ENCODE results near the gene NOBOX. TPM values are rescaled to one million over a fixed set of nuclear protein-coding genes. Genes with fewer than 3 reads are reported as not detected.
"Not testable (repeated sequence)": the region's sequence is repeated elsewhere in the genome, so short reads cannot be mapped to it uniquely, and the experiment has no call there.

The NOBOX gene
- total RNA-seq, 5 donors from 2014 or later (not counting 1 experiment from before 2014, with no cell fraction given) = not detected

DNA sequence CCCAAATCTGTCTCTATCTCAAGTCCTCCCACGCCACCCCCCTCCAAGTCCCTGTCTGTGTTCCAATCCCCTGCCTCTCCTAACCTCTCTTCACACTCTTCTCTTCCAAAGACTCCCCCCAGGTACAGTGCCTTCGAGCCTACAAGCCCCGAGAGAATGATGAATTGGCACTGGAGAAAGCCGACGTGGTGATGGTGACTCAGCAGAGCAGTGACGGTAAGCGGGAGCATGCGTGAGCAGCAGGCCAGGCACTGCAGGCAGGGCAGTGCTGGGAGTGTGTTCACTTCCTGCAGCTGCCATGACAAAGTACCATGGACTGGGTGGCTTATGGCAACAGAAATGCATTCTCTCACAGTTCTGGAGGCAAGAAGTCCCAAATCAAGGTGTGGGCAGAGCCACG lies 24.8 kb downstream of the NOBOX start:
- no peak overlapping the region for H3K4me3 ChIP-seq (ENCODE audit: control insufficient read depth in 1 of 2, extremely low read depth in 1 of 2, low read length in 1 of 2)
- 89% methylated on average over 7 of the region's 9 CpGs for WGBS (ENCODE audit: insufficient coverage)
- H3K4me1 ChIP-seq (ENCODE audit: control insufficient read depth in 1 of 2, extremely low read depth in 1 of 2, insufficient read depth in 2 of 2, low read length in 2 of 2) = no peaks in the 10 kb centered on the region
- no peaks in the 10 kb centered on the region for H3K4me1 Mint-ChIP-seq
- ATAC-seq (replicated peaks in 1 of 4) (no peak), DNase-seq (no peak)
- CTCF ChIA-PET = no interaction called here
- no peaks in the 10 kb centered on the region for H3K27me3 ChIP-seq (replicated peaks in 1 of 2; ENCODE audit: control insufficient read depth in 2 of 2, extremely low read depth in 1 of 2, insufficient read depth in 2 of 2, low read length in 1 of 2)
- H3K4me3 Mint-ChIP-seq = no peak overlapping the region
- H3K9me3 ChIP-seq = no peaks in the 10 kb centered on the region
- peaks cover 0 to 7% of the 10 kb centered on the region in 2 donors for H3K36me3 ChIP-seq (ENCODE audit: control insufficient read depth in 2 of 2, extremely low read depth in 1 of 2, insufficient read depth in 1 of 2, low read length in 1 of 2)
- POLR2A ChIA-PET = no interaction called here
- H3K27ac ChIP-seq (ENCODE audit: low read length) = no peak overlapping the region
- peaks cover 34% of the 10 kb centered on the region for H3K36me3 Mint-ChIP-seq
- no peaks in the 10 kb centered on the region for H3K27me3 Mint-ChIP-seq
- H3K9me3 Mint-ChIP-seq = no peaks in the 10 kb centered on the region
- no peak overlapping the region for H3K27ac Mint-ChIP-seq

DNA sequence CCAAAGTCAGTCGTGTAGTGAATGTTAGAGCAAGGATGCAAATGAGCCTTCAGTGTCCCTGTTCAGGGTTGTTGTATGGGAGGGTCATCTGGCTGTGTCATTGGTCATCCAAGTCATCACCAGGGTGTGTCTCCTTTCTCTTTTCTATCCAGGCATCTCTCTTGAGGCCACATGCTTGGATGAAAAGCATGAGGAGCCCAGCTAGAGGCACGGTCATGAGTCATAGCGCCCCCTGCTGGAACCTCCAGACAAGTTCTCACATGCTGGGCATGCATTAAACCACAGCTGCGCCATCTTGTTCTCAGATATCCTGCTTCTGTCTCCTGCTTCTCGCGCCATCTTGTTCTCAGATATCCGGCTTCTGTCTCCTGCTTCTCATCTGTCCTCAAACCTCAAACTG lies 34.3 kb downstream of the NOBOX start:
- H3K9me3 Mint-ChIP-seq; H3K4me3 ChIP-seq (ENCODE audit: control insufficient read depth in 1 of 2, extremely low read depth in 1 of 2, low read length in 1 of 2); H3K9me3 ChIP-seq; H3K27ac ChIP-seq (ENCODE audit: low read length); DNase-seq; POLR2A ChIA-PET; H3K27me3 ChIP-seq (replicated peaks in 1 of 2; ENCODE audit: control insufficient read depth in 2 of 2, extremely low read depth in 1 of 2, insufficient read depth in 2 of 2, low read length in 1 of 2); H3K27ac Mint-ChIP-seq; H3K4me3 Mint-ChIP-seq; CTCF ChIA-PET; H3K36me3 ChIP-seq (ENCODE audit: control insufficient read depth in 2 of 2, extremely low read depth in 1 of 2, insufficient read depth in 1 of 2, low read length in 1 of 2); H3K36me3 Mint-ChIP-seq; H3K4me1 ChIP-seq (ENCODE audit: control insufficient read depth in 1 of 2, extremely low read depth in 1 of 2, insufficient read depth in 2 of 2, low read length in 2 of 2); ATAC-seq (replicated peaks in 1 of 4); H3K27me3 Mint-ChIP-seq; H3K4me1 Mint-ChIP-seq: not testable (repeated sequence)
- WGBS (ENCODE audit: insufficient coverage) = no CpG with 5 or more reads among the region's 7 CpGs

DNA sequence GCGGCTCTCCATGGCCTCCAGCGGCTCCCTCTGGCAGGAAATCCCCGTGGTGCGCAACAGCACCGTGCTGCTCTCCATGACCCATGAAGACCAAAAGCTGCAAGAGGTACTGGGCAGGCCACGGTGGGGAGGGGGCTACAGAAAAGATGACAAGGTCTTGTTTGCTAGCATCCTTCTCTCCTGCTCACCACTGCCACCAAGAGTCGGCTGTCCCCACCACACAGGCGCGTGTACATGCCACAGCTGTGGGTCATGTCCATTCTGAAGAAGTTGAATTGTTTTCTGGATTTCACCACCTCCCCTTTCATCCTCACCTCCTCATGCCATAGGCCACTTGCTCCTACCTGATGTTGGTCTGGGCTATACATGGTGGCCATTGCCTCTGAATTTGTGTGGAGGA lies 36.2 kb downstream of the NOBOX start:
- not testable (repeated sequence) for H3K27ac Mint-ChIP-seq

DNA sequence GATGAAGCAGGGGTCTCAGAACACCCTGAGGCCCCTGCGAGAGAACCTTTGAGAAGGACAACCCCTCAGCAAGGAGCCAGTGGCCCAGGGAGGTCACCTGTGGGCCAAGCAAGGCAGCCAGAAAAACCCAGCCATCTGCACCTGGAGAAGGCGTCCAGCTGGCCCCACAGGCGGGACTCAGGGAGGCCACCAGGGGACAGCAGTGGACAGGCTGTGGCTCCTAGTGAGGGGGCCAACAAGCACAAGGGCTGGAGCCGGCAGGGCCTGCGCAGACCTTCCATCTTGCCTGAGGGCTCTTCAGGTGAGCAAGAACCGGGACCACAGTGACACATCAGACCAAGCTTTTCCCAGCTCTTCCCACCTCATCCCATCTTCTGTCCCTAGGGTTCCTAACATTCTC lies 38.0 kb downstream of the NOBOX start:
- H3K36me3 ChIP-seq (ENCODE audit: control insufficient read depth in 2 of 2, extremely low read depth in 1 of 2, insufficient read depth in 1 of 2, low read length in 1 of 2); DNase-seq; H3K4me3 Mint-ChIP-seq; H3K4me1 Mint-ChIP-seq; H3K9me3 Mint-ChIP-seq; H3K4me3 ChIP-seq (ENCODE audit: control insufficient read depth in 1 of 2, extremely low read depth in 1 of 2, low read length in 1 of 2); POLR2A ChIA-PET; H3K27me3 ChIP-seq (replicated peaks in 1 of 2; ENCODE audit: control insufficient read depth in 2 of 2, extremely low read depth in 1 of 2, insufficient read depth in 2 of 2, low read length in 1 of 2); CTCF ChIA-PET; H3K27ac ChIP-seq (ENCODE audit: low read length); H3K27ac Mint-ChIP-seq; H3K9me3 ChIP-seq; H3K4me1 ChIP-seq (ENCODE audit: control insufficient read depth in 1 of 2, extremely low read depth in 1 of 2, insufficient read depth in 2 of 2, low read length in 2 of 2); H3K27me3 Mint-ChIP-seq; ATAC-seq (replicated peaks in 1 of 4); H3K36me3 Mint-ChIP-seq: not testable (repeated sequence)
- WGBS (ENCODE audit: insufficient coverage) = no CpG with 5 or more reads among the region's 6 CpGs

More for the DNA sequence above, 36.2 kb downstream of the NOBOX start:
- ATAC-seq (replicated peaks in 1 of 4); H3K27me3 ChIP-seq (replicated peaks in 1 of 2; ENCODE audit: control insufficient read depth in 2 of 2, extremely low read depth in 1 of 2, insufficient read depth in 2 of 2, low read length in 1 of 2); H3K9me3 Mint-ChIP-seq; H3K27me3 Mint-ChIP-seq; H3K4me1 Mint-ChIP-seq; H3K36me3 Mint-ChIP-seq; CTCF ChIA-PET; POLR2A ChIA-PET; H3K9me3 ChIP-seq; H3K36me3 ChIP-seq (ENCODE audit: control insufficient read depth in 2 of 2, extremely low read depth in 1 of 2, insufficient read depth in 1 of 2, low read length in 1 of 2); H3K4me3 Mint-ChIP-seq; DNase-seq; H3K27ac ChIP-seq (ENCODE audit: low read length); H3K4me3 ChIP-seq (ENCODE audit: control insufficient read depth in 1 of 2, extremely low read depth in 1 of 2, low read length in 1 of 2); H3K4me1 ChIP-seq (ENCODE audit: control insufficient read depth in 1 of 2, extremely low read depth in 1 of 2, insufficient read depth in 2 of 2, low read length in 2 of 2): not testable (repeated sequence)
- WGBS (ENCODE audit: insufficient coverage) = no CpG with 5 or more reads among the region's 9 CpGs

DNA sequence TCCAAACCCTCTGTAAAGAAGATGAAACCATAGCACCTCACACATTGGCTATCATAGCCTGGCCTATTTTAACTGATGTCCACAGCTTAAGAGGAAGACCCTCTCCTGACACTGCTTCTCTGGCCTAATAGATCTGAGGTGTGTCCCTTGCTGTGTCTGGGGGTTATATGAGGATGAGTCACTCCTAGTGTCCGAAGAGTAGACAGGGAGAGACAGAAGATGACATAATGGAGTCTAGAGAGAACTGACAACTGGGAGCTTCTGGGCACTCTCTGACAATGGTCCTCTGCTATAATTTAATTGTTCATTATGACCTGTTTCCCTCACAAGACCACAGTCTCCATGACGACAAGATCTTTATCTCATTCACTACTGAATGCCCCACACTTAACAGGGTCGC lies 41.4 kb downstream of the NOBOX start:
- ATAC-seq (replicated peaks in 1 of 4); H3K36me3 Mint-ChIP-seq: not testable (repeated sequence)

DNA sequence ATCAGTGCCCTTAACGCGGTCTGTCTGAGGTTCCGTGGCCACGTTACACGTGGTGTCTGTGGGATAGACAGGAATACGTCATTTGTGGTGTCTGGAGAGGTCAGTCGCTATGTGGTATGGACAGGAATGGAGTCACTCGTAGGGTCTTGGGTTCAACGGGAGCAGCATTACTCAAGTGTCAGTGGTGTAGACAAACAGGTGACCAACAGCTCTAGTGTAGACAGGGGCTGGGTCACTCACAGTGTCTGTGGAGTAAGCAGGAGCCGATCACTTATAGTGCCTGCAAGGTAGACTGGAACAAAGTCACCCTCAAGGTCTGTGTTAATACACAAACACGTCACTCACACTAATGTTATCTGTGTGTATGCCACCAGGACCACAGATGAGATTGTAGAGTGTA lies 46.6 kb downstream of the NOBOX start:
- H3K4me3 Mint-ChIP-seq; ATAC-seq (replicated peaks in 1 of 4); DNase-seq; H3K36me3 Mint-ChIP-seq; H3K27me3 ChIP-seq (replicated peaks in 1 of 2; ENCODE audit: control insufficient read depth in 2 of 2, extremely low read depth in 1 of 2, insufficient read depth in 2 of 2, low read length in 1 of 2); CTCF ChIA-PET; H3K27me3 Mint-ChIP-seq; H3K9me3 ChIP-seq; H3K4me3 ChIP-seq (ENCODE audit: control insufficient read depth in 1 of 2, extremely low read depth in 1 of 2, low read length in 1 of 2); H3K27ac ChIP-seq (ENCODE audit: low read length); H3K4me1 ChIP-seq (ENCODE audit: control insufficient read depth in 1 of 2, extremely low read depth in 1 of 2, insufficient read depth in 2 of 2, low read length in 2 of 2); POLR2A ChIA-PET; H3K27ac Mint-ChIP-seq; H3K9me3 Mint-ChIP-seq; H3K36me3 ChIP-seq (ENCODE audit: control insufficient read depth in 2 of 2, extremely low read depth in 1 of 2, insufficient read depth in 1 of 2, low read length in 1 of 2): not testable (repeated sequence)
- no CpG with 5 or more reads among the region's 11 CpGs for WGBS (ENCODE audit: insufficient coverage)
- peaks cover 0 to 16% (median 5%) of the 10 kb centered on the region in 3 donors for H3K4me1 Mint-ChIP-seq

More for the DNA sequence above, 41.4 kb downstream of the NOBOX start:
- H3K36me3 ChIP-seq (ENCODE audit: control insufficient read depth in 2 of 2, extremely low read depth in 1 of 2, insufficient read depth in 1 of 2, low read length in 1 of 2); H3K27ac Mint-ChIP-seq; H3K4me1 Mint-ChIP-seq; H3K4me1 ChIP-seq (ENCODE audit: control insufficient read depth in 1 of 2, extremely low read depth in 1 of 2, insufficient read depth in 2 of 2, low read length in 2 of 2); DNase-seq; H3K9me3 Mint-ChIP-seq; H3K9me3 ChIP-seq; POLR2A ChIA-PET; H3K27me3 Mint-ChIP-seq; H3K4me3 ChIP-seq (ENCODE audit: control insufficient read depth in 1 of 2, extremely low read depth in 1 of 2, low read length in 1 of 2); CTCF ChIA-PET; H3K27me3 ChIP-seq (replicated peaks in 1 of 2; ENCODE audit: control insufficient read depth in 2 of 2, extremely low read depth in 1 of 2, insufficient read depth in 2 of 2, low read length in 1 of 2); H3K4me3 Mint-ChIP-seq; H3K27ac ChIP-seq (ENCODE audit: low read length): not testable (repeated sequence)
- no CpG with 5 or more reads among the region's 3 CpGs for WGBS (ENCODE audit: insufficient coverage)

DNA sequence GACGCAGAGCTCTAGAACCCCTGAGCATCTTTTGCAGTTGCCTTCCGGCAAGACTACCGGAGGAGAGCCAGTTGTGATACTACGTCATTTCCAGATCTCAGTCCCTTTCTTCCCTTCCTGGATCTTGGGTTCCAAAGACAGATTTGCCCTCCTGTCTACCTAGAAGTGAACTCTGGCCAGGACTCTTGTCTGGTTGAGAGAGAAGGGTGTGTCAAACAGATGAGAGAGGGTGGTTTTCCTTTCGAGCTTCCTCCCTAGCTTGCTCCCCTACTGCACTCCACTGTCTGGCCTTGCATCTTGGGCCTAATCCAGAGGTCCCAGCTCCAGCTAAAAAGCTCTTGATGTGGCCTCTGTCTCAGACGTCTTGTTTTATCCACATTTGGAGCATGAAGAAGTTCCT lies 47.3 kb downstream of the NOBOX start:
- POLR2A ChIA-PET, H3K27ac Mint-ChIP-seq: not testable (repeated sequence)

More for the DNA sequence above, 47.3 kb downstream of the NOBOX start:
- WGBS (ENCODE audit: insufficient coverage) = no CpG with 5 or more reads among the region's 6 CpGs
- H3K27me3 ChIP-seq (replicated peaks in 1 of 2; ENCODE audit: control insufficient read depth in 2 of 2, extremely low read depth in 1 of 2, insufficient read depth in 2 of 2, low read length in 1 of 2); CTCF ChIA-PET; H3K27ac ChIP-seq (ENCODE audit: low read length); H3K9me3 Mint-ChIP-seq; H3K4me3 Mint-ChIP-seq; DNase-seq; ATAC-seq (replicated peaks in 1 of 4); H3K36me3 ChIP-seq (ENCODE audit: control insufficient read depth in 2 of 2, extremely low read depth in 1 of 2, insufficient read depth in 1 of 2, low read length in 1 of 2); H3K4me3 ChIP-seq (ENCODE audit: control insufficient read depth in 1 of 2, extremely low read depth in 1 of 2, low read length in 1 of 2); H3K36me3 Mint-ChIP-seq; H3K4me1 ChIP-seq (ENCODE audit: control insufficient read depth in 1 of 2, extremely low read depth in 1 of 2, insufficient read depth in 2 of 2, low read length in 2 of 2); H3K27me3 Mint-ChIP-seq; H3K9me3 ChIP-seq: not testable (repeated sequence)
- H3K4me1 Mint-ChIP-seq = peaks cover 0 to 16% (median 5%) of the 10 kb centered on the region in 3 donors

Measured in T-cell (primary cell).